Activated CD8-positive, alpha-beta memory T cell treated with anti-CD3 and anti-CD28 coated beads, Interleukin-2, amount 50 U/mL, for 48 hours (primary cell): ENCODE results near the gene TTPAL.

Experiments used
- DNase-seq: peaks from one replicate; pipeline ENCODE4 v3.0.0-alpha.2; 2020

Gene TTPAL

GRCh38 chr20:44542890-44543289 lies 67.2 kb downstream of the TTPAL start:
- DNase-seq = no peak

GRCh38 chr20:44543358-44543757 lies 67.7 kb downstream of the TTPAL start:
- DNase-seq = no peak
